Urothelium cell line (cell line): ENCODE data around the gene PODN.

Source experiments
- DNase-seq: peaks from one replicate; pipeline ENCODE4 v3.0.0; 2011; ENCODE audit warnings: low spot score, mixed read lengths
- FAIRE-seq: peaks from 2 replicates; lab custom pipeline; 2011; peaks lifted over from hg19 to GRCh38; lab: Jason Lieb, UNC

Gene PODN

DNA sequence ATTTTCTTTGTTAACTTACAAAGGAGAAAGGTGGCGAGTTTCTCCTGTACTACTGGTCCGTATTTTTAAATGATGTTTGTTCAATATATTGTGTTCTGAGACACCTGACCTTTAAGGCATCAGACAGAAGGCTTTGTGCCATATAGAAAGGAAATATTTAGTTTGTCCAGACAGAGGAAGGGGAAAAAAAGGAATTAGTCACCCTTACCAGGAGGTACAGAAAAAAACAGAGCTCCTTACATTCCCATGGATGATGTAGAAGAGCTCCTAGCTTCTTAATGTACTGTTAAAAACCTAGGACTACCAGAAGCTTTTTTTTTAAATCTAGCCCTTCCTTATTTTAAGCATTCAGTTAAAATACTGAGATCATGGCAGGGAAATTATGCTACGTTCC lies 12.4 kb upstream of the PODN start:
- DNase-seq: no peak
- no peak for FAIRE-seq

DNA sequence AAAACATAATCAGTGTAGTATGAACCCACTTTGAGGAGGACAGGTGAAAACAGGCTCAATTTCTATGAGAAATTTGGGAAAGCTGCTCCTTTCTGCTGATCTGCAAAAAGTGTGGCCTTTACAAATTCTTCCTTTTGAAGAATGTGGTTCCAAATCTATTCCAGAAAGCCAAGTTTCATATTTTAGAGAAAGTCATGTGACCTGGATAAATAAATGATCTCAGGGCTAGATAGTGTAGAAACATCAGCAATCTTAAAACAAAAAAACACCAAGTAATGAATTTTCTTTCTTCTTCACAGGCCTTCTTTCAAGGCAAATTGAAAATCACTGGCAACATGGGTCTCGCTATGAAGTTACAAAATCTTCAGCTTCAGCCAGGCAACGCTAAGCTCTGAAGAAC lies 11.7 kb upstream of the PODN start:
- no peak for DNase-seq
- FAIRE-seq: no peak

DNA sequence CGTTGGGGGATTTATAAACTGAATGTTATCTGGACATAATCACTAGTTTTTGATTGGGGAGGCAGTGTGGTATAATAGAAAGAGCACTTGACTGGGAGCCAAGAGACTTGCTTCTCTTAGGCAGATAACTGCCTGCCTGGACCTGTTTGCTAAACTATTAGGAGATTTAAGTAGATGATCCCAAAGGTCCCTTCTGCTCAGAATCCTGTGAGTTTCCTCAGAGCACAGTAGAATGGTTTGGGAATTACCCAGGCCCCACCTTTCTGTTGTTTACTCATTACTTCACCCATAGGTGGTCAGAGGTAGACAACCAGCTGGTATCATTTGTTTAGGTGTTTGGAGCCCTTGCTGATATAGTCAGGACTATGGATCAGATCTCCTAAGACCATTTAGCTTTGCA lies 10.3 kb upstream of the PODN start:
- FAIRE-seq (no peak), DNase-seq (no peak)

DNA sequence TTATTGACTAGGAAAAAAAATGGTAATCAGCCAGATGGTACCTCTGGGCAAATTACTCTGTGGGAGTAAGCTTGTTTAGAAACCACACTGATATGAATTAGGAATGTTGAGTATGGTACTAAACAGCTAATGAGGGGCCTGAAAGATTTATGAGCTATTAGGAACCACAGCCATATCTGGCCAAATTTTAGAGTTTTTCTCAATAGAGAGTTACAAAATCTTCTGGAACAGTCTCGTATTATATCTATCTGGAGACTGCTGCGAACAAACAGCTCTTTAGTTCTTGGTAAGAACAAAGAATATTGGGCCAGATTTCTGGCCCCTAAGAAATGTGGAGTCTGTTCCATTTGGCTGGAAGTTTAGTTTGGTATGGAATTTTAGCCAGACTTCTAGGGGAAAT lies 4.9 kb upstream of the PODN start:
- no peak for DNase-seq
- FAIRE-seq: no peak

DNA sequence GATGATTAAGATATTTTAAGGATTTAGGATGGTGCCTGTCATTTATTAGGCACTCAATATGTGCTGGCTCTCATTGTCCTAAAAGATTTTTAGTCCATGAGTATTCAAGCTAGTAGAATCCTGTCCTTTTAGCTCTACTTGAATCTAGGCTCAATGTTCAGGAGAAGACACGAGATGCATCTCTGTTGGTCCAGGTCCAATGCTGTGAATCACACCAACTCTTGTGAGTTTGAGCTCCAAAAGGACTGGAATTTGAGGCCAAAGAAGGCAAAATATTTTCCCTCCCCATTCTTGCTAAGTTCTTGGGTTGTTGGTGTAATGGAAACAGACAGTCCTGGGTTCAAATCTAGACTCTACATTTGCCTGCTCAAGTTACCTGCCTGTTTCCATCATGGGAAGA lies 1.4 kb upstream of the PODN start:
- FAIRE-seq (no peak), DNase-seq (no peak)

DNA sequence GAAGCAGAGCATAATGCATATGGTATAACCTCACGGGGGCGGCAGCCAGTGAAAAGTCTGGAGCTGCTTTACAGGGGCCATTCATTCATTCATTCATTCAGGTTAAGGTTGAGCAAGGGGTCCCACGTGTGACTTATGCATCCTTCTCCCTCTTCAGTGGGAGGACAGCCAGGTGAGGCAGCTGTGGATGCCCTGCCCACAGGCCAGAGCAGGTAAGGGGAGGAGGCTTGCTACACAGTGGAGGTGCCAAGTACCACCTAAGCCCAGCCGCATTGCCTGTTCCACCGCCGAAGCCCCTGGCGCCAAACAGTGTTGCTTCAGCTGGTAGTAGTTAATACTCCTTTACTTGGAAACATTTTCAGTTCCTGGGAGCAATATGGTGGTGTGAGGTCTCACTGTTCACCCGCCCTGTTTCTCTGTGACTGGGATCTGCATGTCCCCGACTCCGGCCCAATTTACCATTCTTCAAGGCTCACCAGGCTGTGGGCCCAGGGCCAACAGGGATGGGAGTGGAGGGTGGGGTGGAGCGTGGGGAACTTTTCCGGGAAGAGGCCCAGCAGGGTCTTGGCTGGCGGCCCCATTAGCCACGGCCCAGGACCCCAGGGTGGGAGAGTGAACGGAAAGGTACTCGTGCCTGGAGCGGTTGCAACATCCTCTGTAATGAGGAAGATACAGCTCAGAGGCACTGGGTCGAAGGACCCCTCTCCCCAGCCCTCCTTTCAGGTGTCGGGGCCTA lies 722 bp upstream of the PODN start:
- FAIRE-seq (no peak), DNase-seq (no peak)

DNA sequence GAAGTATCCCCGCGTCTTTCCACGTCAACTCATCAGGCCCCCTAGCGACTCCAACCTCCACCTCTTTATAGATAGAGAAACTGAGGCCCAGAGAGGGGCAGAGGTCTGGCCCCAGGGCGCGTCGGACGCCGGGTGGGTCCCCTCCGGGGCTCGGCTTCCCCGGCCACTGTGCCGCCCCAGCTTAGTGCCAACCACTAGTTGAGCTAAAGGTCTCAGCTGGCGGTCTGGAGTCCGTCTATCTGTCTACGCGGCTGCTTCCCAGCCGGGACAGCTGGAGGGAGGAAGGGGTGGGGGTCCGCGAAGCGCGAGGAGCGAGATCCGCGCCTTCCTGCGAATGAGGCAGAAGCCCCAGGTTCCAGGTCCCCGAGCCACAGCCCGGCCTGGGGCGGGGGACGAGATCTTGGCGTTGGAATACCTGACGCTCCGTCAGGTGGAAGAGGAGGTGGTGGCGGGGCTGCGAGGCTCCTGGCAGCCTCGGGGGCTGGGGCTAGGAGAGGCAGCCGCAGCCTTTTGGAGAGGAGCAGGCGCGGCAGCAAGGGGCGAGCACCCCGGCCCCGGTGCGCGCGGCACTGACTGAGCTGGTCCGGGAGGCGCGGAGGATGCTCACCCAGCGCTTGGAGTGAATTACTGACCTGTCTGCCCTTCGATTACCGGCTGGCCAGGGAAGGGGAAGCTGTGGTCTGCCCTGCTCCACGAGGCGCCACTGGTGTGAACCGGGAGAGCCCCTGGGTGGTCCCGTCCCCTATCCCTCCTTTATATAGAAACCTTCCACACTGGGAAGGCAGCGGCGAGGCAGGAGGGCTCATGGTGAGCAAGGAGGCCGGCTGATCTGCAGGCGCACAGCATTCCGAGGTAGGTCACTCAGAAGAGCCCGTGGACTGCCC lies 937 bp downstream of the PODN start:
- FAIRE-seq (no peak), DNase-seq (no peak)

DNA sequence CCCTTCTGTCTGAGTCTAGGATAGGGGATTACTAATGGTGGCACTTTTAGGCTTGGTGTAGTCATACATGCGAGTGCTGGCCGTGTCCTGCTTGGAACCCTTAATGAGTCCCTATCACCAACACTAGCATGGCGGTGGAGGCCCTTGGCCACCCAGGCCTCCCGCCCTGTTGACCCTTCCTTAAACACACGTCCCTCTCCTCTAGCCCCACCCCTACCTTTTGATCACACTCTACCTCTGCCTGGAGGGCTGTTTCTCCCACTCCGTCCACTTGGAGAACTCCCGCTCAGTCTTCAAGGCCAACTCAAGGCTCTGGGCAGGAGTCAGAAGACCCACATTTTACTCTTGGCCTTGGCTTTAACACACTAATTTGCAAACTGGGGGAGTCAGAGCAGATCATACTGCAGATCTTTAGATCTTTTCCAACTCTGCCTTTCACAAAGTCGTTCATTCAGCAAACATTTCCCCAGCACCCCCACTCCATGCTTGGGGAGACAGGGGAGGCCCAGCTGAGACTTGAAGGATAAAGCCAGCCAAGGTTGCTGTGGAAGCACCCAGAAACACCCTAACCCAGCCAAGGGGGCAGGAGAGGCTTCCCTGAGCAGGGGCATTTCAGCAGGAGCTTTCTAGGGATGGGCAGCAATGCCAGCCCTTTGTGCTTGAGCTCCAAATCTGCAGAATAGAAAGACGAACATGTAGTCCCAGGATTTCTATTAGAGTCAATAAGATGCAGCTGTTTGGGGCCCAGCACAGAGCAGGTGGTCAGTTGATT lies 1.9 kb downstream of the PODN start:
- DNase-seq (no peak), FAIRE-seq (no peak)

DNA sequence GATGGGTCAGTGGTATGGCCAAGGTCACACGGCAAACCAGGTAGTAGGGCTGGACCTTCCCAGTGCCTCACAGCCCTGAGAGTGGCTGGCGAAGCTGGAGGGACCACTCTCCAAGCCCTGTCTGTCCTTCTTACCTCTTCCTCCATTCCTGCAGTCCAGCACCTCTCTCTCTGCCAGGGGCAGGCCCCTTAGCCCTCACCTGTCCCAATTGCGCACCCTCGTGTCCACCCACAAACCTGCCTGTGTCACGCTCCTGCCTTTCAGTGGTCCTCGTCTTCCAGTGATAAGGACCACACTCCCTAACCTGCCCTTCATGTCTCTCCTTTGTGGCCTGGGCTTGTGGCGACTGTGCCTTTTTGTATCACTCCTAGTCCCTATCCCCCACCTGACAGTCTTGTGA lies 3.4 kb downstream of the PODN start:
- DNase-seq (no peak), FAIRE-seq (no peak)

DNA sequence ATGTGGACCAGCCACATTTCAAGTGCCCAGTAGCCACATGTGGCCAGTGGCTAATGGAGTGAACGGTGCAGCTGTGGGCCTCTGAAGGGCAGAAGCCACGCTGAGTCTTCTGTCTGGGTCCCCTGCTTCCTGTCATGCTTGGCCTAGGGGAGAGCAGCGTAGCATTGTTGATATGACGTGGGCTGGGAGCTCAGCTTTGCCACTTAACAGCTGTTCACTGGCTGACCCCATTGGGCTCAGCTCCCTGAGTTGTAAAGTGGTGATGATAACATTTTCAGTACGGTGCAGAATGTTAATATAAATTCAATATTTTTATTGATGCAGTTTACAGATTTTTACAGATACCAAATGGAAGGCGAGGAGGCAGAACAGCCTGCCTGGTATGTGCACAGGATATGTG lies 4.5 kb downstream of the PODN start:
- DNase-seq (no peak), FAIRE-seq (no peak)

DNA sequence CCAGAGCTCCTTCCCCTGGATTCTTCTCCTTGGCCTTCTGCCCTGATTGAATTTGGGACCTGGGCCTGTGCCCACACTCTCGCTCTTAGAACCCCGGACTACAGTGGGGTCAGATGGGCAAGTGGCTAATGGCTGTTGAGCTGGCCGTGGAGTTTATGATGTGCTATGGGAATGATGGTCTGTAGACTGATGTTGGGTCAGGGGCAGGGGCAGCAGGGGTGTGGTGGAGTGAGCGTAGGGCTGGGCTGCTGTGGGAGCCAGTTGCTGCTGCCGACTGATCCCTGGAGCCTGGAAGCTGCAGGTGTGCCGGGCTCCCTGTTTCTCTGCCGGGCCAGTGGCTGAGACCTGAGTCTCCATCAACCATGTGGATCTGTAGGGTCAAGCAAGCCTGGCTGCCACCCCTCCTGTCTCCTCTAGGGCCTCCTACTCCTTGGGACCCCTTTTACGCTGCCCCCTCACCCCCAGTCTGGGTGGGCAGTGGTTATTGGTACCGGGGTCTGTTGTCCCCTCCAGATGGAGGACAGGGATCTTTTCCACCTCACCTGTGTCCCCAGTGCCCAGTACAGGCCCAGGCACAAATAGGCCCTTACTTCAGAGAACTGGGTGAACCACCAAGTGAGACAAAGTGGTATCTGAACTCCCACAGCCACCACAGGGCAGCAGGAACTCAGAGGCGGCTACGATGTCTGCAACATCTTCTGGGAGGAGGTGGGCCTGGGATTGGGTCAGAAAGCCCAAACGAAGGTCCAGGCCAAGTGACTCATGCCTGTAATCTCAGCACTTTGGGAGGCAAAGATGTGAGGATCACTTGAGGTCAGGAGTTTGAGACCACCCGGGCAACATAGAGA lies 5.1 kb downstream of the PODN start:
- FAIRE-seq: no peak
- DNase-seq: no peak

DNA sequence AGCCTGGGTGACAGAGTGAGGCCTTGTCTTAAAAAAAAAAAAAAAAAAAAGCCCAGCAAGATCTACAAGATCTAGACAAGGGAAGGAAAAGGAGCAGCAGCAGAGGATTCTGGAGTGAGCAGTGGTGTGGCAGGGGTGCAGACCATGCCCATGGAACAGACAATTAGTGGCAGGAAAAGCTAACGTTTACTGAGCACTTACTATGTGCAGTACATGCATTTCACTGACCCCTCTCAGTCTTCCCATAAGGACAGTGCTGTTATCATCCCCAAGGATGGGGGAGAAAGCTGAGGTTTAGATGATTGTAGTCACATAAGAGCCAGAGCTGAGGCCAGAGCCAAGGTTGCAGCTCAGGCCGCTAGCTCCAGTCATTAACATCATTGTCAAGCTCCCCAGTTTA lies 5.9 kb downstream of the PODN start:
- DNase-seq (no peak), FAIRE-seq (no peak)

DNA sequence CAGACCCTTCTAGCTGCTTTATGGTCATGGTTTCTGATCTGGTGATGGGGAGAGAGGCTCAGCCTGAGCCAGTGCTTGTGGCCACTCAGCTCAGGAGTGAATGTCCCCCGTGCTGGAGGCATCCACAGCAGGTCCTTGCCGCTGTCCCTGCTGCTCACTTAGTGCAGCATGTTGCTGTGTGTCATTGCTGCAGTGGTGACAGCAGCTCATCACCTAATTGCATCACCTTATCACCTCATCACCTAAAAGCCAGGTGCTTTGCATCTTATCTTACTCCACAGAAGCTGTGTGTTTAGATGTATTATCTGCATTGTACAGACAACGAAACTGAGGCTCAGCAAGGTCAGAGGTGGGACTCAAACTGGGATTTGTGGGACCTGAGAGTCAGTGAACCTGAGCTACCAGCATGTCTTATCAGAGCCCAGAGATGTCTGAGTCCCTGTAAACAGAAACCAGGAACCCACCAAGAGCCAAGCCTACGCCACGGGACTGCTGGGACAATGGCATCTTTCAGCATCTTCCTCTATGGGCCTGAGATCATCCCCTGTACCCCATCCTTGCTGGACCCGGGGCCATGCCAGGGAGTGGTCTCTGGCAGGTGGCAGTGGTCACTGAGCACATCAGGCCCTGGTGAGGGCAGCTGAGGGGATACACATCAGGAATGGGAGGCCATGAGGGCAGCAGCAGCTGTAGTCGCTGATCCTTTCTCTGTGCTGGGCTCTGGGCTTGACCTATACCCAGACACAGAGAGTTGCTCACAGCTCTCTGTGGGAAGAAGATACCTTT lies 6.5 kb downstream of the PODN start:
- FAIRE-seq (no peak), DNase-seq (no peak)

DNA sequence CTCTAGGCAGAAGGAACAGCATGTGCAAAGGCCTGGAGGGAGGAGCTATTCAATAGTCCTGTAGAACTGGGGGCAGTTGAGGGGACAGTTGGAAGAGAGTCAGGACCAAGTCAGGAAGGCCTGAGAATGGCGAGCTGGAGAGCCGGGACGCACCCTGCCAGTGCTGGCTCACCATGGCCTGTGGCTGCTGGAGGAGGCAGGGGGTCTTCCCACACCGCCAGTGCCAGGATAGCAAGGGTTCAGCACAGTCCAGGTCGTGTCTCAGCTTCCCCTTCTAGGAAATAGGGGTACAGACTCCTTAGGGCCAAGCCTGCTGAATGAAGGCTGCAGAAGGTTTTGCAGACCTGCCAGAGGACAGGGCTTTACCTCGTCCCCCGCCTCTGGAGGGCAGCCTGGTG lies 7.3 kb downstream of the PODN start:
- no peak for FAIRE-seq
- DNase-seq: no peak

DNA sequence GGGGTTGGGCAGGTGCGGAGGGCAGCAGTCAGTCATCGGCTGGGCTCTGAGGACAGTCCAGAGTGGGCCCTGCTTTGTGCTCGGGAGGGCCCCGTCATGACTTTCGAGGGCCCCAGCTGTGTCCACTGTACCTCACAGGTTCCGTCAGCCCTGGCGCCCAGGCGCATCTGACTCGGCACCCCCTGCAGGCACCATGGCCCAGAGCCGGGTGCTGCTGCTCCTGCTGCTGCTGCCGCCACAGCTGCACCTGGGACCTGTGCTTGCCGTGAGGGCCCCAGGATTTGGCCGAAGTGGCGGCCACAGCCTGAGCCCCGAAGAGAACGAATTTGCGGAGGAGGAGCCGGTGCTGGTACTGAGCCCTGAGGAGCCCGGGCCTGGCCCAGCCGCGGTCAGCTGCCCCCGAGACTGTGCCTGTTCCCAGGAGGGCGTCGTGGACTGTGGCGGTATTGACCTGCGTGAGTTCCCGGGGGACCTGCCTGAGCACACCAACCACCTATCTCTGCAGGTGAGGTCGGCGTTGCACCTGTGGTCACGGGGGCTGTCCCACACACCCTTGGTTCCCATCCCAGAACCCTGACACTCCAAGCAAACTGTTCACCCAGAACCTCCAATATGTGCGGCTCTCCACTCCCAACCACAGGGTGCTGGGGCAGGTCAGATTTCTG lies 7.8 kb downstream of the PODN start:
- no peak for DNase-seq
- FAIRE-seq: no peak

DNA sequence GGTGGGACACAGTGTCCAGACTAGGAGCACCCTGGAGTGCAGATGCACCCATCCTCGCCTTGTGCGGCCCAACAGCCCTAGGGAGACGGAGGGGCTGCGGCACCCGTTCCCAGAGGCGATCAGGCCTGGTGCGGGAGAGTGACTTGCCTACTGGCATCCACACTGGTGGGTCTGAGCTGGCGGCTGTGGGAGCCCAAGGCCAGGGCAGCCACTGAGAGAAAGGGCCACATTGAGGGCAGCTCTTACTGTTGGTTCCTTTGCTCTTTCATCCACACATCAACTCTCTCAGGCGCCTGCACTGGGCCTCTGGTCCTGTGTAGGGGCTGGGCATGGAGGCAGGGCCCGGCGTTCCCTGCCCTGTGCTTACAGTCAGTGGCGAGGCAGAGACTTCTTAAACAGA lies 8.6 kb downstream of the PODN start:
- FAIRE-seq: no peak

DNA sequence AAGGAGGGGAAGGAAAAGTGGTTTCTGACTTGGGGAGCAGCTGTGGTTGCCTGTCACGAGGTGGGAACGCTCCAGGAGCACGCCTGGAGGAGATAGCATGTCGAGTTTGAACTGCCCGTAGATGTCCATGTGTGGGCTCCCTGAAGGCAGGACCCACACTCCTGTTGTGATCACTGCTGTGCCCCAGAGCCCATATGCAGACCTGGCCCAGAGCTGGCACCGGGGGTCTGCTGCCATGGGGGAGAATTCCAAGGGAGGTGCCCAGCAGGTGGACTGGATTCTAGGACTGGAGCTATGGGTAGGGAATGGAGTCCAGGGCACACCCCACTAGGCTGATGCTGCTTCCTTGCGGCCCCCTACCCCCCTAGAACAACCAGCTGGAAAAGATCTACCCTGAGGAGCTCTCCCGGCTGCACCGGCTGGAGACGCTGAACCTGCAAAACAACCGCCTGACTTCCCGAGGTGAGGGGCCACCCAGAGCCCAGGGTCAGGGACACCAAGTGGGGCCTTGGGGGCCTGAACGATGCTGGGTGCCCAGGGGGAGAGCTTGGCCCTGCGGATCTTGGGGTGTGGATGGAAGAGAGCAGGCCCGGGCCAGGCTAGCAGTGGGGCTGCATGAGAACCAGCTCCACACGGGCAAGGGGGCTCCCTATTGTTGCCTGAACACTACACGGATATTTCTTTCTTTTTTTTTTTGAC lies 9.3 kb downstream of the PODN start:
- DNase-seq (no peak), FAIRE-seq (no peak)

More for the DNA sequence above, 8.6 kb downstream of the PODN start:
- no peak for DNase-seq

DNA sequence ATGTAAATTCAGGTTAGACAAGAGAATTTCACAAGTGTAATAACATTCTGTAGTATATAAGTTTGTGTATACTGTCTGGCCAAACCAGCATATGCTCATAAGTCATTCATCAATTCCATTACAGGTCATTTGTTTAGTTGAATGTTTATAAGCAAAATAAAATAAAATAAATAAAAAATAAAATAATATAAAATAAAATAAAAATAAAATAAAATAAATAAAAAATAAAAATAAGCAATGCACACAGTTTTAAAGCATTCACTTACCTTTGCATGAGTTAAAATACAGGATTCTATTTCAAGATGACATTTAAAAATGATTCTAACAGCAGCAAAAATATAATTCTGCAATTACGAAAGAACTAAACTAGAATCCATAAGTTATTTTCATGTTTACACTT lies 9.9 kb downstream of the PODN start:
- no peak for FAIRE-seq

DNA sequence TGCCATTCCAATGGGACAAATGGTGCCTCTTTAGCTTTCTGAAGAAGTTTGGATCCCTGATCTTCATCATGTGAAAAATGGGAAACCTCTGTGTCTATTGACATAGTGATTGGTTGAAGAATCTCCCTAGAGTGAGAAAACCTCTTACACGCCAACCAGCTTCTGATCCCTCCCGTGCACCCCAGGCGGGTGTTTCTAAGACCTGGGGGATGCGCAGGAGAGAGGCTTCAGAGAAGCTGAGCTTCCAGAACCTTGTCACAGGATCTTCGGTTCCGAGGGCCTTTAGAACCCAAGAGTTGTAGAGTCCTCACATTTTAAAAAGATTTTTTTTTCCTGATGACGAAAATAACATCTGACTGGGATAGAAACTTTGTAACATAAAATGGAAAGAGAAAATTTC lies 11.3 kb downstream of the PODN start:
- FAIRE-seq (no peak), DNase-seq (no peak)

More for the DNA sequence above, 9.9 kb downstream of the PODN start:
- DNase-seq: no peak
